ENCODE data around the gene NT5C. TPM values are rescaled to one million over a fixed set of nuclear protein-coding genes. Genes with fewer than 3 reads are reported as not detected.
A peak's percentile ranks its signal among the peaks of the same experiment; 100 is the strongest.

The NT5C gene
- polyA plus RNA-seq, 1 donor: 41.0 TPM

GRCh38 chr17:75116737-75117136, 14.8 kb downstream of the NT5C start:
- DNase-seq (ENCODE audit: low read depth): no peak

DNA sequence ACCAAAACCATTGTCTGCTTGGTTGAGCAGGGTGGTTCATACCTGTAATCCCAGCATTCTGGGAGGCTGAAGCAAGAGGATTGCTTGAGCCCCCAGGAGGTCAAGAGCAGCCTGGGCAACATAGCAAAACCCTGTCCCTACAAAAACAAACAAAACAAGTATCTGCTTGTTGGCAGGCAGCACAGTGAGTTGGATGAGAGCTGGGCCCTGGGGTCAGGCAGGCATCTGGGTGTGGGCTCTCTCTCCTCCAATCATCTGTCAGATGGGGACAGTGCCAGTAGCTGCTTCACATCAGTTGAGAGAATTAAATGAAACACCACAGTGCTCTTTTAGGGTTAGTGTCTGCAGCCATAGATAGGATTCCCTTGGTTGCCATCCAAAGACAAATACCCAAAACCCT, 16.0 kb downstream of the NT5C start:
- no peak for DNase-seq (ENCODE audit: low read depth)

- no peak for DNase-seq (ENCODE audit: low read depth)
These were observed 16.8 kb downstream of the NT5C start for GRCh38 chr17:75114552-75115314.

DNA sequence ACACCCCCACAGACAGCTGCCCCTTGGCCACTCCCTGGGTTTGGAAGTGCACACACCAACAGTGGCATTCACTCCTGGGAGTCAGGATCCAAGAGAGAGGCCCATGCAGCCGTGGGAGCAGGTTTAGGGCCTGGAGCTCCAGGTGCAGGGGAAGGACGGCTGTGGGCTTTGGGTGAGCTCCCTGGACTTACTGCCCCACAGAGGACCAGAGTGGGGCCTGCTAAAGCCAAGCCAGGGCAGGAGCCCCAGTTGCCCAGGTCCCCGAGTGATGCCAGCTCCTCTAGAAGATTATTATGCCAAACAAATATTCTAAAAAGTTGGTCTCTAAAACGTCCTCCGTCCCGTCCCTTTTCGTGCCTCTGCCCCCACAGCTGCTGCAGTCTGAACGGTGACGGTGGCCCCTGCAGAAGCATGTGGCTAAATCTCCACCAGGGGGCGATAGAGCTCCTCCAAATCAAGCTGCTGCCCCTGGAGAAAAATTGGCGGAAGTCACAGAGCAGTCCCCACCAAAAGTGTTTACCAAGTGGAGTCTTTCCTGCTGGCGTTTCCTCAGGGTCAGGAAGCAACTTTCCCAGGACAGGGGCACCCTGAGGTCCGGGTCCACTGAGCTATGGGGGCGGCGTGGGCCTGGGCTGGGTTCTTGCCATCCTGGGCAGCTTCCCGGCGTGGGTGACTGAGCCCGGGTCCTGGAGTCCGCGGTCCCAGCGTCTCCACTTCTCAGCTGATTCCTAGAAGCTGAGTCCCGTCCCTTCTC, 17.6 kb downstream of the NT5C start:
- DNase-seq (ENCODE audit: low read depth): peak; percentile 86

GRCh38 chr17:75111777-75112335, 19.7 kb downstream of the NT5C start:
- no peak for DNase-seq (ENCODE audit: low read depth)

GRCh38 chr17:75110234-75110937, 21.2 kb downstream of the NT5C start:
- DNase-seq (ENCODE audit: low read depth): no peak

DNA sequence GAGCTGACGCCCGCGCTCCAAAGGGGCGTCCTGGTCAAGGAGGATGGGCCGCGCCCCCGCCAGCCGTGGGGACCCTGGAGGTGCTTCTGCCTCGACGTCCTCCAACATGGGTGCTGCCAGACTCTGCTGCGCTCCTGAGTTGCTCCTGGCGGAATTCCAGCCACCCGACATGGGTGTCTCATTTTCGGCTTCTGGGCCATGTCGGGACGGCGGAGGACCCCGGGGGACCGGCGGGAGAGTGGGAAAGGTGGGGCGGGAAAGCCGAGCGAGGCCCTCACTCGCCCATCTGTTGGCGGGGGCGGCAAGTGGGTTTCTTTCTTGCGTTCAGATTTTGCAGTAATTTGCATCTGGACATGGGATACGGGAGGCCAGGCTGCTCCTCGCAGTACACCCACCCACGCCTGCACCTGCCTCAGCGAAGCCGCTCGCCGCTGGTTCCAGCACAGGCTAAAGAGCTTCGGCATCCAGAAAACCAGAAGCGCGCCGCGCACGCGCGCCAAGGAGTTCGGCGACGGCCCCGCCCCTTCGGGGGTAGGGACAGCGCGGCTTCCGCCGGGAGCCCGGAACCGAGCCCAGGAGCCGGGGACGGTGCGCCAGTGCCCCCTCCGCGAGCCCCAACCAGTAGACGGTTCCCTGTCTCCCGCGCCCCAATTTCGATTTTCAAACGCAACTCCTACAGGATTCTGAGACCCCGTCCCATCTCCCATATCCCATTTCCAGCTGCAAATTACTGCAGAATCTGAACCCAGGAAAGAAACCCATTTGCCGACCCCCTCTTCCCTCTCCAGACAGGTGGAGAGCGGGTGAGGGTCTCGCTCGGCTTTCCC, 21.9 kb downstream of the NT5C start, which contains the start of gene ARMC7:
ARMC7 (plus strand) TSS at position 563 of the 827 bp plus-strand sequence. CDS start 320 bp downstream, outside the sequence.
- DNase-seq (ENCODE audit: low read depth): peak; percentile 64

DNA sequence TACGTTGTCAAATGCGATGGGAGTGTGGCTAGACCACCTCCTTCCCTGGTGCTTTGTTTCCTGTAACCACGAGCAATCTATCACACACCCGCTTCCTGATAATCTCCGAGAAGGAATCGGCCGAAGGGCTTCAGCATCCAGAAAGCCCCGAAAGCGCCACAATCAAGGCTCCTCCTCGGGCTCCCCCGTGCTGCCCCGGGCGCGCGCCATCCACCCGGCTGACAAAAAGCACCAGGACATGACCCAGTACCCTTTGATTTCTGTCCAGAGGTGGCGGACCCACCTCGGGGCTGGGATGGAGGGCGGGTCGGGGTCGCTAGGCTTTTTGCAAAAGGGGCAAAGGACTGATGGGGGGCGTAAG, 22.5 kb downstream of the NT5C start:
- DNase-seq (ENCODE audit: low read depth): no peak

- no peak for DNase-seq (ENCODE audit: low read depth)
These were observed 23.3 kb downstream of the NT5C start for GRCh38 chr17:75108193-75108592.

GRCh38 chr17:75105126-75106080, 26.1 kb downstream of the NT5C start:
- DNase-seq (ENCODE audit: low read depth): no peak

GRCh38 chr17:75103601-75104554, 27.7 kb downstream of the NT5C start:
- DNase-seq (ENCODE audit: low read depth): no peak

DNA sequence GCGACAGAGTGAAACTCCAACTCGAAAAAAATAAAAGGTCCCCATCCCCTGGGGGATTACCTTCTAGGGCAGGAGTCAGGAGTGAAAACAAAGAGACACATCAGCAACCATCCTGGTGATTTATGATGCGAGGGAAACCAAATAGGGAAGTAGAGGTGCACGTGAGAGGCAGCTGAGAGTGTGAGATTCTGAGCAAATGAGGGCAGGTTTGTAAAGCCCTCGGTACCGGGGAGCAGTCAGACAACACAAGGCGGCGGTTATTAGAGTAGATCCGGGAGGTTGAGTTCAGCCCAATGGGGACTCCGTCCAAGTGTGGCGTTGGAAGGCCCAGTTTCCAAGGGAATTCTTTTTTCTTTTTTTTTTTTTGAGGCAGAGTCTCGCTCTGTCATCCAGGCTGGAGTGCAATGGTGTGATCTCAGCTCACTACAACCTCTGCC, 29.1 kb downstream of the NT5C start:
- DNase-seq (ENCODE audit: low read depth): no peak

DNA sequence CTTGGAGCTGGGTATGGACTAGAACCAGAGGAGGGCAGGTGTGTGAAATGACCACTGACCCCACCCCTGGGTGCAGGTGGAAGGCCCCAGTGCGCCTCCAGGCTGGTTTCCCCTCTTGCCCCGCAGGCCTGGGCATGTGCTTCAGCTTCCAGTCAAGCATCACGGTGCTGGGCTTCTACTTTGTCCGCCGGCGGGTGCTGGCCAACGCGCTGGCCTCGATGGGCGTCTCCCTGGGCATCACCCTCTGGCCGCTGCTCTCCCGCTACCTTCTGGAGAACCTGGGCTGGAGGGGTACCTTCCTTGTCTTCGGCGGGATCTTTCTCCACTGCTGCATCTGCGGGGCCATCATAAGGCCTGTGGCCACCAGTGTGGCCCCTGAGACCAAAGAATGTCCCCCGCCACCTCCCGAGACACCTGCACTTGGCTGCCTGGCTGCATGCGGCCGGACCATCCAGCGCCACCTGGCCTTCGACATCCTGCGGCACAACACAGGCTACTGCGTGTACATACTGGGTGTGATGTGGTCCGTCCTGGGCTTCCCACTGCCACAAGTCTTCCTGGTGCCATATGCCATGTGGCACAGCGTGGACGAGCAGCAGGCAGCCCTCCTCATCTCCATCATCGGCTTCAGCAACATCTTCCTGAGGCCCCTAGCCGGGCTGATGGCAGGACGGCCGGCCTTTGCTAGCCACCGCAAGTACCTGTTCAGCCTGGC, 31.5 kb downstream of the NT5C start:
- no peak for DNase-seq (ENCODE audit: low read depth)

GRCh38 chr17:75098861-75099260, 32.7 kb downstream of the NT5C start:
- DNase-seq (ENCODE audit: low read depth): no peak

GRCh38 chr17:75097865-75098264, 33.7 kb downstream of the NT5C start:
- no peak for DNase-seq (ENCODE audit: low read depth)

DNA sequence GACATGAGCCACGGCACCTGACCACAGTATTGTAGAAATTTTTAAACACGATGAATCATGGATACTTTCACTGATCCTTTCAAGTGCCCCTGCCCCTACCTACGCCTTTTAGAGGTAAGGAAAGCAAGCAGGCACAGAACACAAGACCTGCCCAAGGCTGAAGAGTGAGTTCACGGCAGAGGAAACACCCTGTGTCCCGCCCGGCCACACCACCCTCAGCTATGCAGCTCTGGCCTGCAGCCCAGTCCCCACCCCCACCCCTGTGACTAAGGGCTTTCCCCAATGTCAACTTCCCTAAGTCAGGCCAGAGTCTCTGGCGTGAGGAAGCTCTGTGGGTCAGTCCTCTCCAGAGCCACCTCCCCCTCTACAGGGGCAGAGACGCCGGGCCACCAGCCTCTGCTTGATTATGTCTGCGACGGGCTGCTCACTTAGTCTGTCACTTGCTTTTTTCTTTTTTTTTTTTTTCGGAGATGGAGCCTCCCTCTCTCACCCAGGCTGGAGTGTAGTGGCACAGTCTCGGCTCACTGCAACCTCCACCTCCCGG, 35.4 kb downstream of the NT5C start:
- no peak for DNase-seq (ENCODE audit: low read depth)

- no peak for DNase-seq (ENCODE audit: low read depth)
These were observed 36.6 kb downstream of the NT5C start for GRCh38 chr17:75094871-75095399.

Data from forelimb muscle (tissue), 1 donor.